Cerebellar nuclear complex (tissue), 1 donor: ENCODE measurements around the gene TENM4.
"Not testable (repeated sequence)": the region's sequence is repeated elsewhere in the genome, so short reads cannot be mapped to it uniquely, and the experiment has no call there.

ENCODE experiments used
- DNase-seq, 2 experiments: peaks; one replicate each; lab custom pipeline; 2025; lab: John Stamatoyannopoulos, UW

The TENM4 gene

DNA sequence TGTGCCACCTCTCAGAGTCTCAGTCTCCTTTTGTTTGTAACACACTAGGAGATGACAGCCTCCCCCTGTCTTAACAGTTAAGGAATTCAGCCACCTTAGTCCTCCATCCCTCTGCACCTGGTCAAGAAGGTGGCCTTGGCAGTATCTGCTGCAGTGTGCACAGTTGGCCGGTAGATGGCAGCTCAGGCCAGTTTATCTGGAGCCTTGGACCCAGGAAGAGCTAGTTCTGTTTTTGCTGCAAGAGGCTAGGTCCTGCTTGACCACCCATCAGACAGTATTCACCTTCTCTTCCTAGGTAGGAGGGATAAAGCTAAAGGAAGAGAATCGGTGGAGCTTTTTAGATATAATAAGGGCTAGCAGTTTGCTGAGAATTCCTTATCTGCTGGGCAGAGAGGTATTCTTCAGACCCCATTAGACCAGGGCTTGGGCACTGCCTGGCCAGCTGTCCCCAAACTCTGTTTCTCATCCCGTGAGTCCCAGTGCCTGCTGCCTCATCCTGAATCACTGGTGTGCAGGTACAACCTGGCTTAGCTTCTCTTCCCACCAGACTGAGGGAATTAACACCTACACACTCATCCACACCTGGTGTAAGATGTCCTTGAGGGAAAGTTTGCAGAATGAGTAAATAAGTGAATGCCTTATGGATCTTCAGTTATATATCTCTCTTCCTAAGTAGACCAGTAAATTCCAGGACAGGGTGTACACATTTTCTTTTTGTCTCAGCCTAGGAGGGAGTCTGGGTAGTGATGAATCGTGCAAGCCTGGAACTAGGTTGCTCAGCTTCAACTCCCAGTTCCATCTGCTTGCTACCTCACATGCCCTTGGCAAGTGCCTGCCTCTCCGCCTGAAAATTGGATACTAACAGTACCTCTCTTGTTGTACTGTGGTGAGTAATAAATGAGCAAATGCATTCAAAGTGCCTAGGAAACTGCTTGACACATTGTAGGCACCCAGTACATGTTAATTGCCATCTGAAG lies 795.3 kb downstream of the TENM4 start:
- peak in 1 of 2 experiments; percentile 31 for DNase-seq

DNA sequence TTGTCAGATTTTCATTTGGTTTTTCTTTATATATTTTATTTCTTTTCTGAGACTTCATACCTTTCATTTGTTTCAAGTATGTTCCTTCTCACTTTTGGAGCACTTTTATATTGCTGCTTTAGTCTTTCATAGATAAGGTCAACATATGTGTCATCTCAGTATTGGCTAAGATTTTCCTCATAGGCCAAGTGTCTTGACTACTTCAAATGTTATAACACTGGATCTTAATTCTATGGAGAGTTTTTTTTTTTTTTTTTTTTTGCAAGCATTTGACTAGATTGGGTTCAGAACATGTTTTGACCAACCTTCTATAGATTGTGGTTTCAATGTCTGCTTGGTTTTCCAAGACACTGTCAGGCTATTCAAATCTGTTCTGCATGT lies 797.2 kb downstream of the TENM4 start:
- DNase-seq = no peak

DNA sequence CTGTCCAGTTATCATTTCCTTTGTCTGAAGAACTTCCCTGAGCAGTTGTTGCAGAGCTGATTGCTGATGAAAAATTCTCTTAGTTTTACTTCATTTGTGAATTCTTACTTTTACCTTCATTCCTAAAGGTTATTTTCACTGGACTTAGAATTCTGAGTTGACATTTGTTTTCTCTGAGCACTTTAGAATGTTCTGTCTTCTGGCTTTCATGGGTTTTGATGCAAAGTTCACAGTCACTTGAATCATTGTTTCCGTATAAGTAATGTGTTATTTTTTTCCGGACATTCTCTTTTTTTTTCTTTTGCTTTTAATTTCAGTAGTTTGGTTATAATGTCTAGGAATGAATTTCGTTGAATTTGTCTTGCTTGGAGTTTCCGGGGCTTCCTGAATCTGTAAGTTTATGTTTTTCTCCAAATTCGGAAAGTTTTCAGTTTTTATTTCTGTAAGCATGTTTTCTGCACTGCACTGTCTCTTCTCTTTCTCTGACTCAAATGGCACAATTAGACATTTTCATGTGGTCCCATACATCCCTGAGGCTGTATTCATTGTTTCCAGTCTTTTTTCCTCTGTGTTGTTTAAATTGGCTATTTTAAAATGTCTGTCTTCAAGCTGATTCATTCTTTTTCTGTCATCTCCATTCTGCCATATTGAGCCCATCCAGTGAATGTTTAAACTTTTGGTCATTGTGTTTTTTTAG lies 797.7 kb downstream of the TENM4 start:
- no peak for DNase-seq

DNA sequence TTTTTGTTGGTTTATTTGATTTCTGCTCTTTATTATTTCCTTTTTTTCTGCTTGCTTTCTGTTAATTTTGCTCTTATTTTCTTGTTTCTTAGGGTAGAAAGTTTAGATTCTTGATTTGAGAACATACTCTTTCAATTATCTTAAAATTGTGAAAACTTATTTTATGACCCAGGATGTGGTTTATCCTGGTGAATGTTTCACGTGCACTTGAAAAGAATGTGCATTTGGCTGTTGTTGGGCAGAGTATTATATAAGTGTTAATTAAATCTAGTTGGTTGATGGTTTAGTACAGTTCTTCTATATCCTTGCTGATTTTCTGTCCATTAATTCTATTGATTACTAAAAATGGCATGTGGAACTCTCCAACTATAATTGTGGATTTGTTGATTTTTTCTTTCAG lies 799.3 kb downstream of the TENM4 start:
- no peak for DNase-seq

DNA sequence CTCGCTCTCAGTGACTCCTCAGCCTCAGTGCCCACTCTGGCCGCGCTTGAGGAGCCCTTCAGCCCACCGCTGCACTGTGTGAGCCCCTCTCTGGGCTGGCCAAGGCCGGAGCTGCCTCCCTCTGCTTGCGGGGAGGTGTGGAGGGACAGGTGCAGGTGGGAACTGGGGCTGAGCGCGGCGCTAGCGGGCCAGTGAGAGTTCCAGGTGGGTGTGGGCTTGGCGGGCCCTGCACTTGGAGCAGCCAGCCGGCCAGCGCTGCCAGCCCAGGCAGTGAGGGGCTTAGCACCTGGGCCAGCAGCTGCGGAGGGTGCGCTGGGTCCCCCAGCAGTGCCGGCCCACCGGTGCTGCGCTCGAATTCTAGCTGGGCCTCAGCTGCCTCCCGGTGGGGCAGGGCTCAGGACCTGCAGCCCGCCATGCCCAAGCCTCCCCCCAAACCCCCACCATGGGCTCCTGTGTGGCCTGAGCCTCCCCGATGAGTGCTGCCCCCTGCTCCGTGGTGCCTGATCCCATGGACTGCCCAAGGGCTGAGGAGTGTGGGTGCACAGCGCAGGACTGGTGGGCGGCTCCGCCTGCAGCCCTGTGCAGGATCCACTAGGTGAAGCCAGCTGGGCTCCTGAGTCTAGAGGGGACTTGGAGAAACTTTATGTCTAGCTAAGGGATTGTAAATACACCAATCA lies 802.0 kb downstream of the TENM4 start:
- no peak for DNase-seq

DNA sequence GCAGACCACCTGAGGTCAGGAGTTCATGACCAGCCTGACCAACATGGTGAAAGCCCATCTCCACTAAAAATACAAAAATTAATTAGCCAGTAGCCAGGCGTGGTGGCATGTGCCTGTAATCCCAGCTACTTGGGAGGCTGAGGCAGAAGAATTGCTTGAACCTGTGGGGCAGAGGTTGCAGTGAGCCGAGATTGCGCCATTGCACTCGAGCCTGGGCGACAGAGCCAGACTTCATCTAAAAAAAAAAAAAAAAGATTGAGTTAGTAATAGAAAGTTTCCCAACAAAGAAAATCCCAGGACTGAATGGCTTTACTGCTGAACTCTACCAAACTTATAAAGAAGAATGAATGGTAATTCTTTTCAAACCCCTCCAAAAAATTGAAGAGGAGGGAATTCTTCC lies 803.3 kb downstream of the TENM4 start:
- DNase-seq = not testable (repeated sequence)

DNA sequence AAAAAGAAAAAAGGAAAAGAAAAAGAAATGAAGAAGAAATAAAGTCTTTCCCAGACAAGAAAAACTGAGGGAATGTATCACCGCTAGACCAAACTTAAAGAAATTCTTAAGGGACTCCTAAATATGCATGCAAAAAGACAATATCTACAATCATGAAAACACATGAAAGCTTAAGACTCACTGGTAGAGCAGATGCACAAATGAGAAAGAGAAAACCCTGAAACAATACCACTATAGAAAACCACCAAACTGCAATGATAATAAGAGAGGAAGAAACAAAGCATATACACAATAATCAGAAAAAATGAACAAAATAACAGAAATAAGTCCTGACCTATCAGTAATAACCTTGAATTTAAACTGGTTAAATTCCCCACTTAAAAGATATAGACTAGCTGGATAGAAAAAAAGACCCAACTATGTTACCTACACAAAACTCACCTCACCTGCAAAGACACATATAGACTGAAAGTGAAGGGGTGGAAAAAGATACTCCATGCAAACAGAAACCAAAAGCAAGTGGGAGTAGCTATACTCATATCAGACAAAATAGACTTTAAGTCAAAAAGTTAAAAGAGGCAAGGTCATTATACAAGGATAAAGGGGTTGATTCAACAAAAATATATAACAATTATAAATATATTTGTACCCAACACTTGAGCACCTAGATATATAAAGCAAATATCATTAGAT lies 804.9 kb downstream of the TENM4 start:
- DNase-seq = no peak

DNA sequence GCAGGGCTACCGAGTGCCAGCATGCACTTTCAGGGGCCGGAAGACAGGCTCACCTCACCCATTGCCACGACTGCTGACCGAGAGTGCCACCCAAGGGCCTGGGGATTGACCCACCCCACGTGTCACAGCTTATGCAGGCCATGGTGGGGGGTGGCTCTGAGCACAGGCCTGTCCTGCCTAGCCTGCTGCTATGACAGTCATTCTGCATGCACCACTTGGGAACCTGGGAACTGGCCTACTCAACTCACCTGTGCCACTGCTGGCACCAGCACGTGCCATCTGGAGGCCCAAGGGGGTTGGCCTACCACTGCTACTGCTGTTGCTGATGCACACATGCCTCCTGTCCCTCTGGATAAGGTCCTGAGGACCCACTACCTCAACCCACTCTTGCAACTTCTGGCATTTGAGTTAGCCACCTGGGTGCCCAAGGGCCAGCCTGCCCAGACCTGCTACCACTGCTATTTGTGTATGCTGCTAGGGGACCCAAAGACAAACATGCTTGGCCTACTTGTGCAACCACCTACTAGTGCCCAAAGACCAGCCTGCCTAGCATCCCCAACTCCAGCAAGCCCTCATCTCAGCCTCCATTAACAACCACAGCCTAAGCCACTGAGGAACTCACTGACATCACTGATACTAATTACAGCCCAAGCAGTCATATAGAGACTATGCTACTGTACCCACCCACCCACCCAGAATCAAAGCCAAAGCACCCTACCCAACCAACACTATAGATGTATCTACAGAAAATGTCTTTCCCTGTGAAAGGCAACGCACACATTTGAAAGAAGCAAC lies 807.1 kb downstream of the TENM4 start:
- DNase-seq = no peak

DNA sequence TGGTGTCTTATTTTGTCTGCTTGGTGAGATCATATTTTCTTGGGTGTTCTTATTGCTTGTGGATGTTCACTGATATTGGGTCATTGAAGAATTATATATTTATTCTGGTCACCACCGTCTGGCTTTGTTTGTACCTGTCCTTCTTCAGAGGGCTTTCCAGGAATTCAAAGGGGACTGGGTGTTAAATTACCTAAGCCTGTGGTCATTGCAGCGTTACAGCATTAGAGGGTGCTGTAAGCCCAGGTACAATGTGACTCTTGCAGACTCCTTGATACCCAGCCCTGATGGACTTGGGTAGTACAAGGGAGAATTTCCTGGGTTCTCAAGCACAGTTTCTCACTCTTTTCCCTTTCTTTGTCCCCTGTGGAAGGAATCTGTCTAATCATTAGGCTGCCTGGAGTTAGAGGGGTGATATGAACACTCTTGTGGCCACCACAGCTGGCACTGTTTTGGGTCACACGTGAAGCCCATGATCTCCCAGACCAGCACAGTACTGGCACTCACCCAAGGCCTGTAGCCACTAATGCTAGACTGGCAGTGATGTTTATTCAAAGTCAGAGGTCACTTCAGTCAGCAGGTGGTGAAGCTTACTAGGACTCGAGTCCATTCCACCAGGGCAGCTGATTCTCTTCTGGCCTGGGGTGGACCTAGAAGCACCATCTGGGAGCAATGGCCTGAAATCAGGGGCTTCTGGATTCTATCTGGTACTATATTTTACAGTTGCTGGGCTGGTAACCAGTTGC lies 810.1 kb downstream of the TENM4 start:
- DNase-seq = no peak

DNA sequence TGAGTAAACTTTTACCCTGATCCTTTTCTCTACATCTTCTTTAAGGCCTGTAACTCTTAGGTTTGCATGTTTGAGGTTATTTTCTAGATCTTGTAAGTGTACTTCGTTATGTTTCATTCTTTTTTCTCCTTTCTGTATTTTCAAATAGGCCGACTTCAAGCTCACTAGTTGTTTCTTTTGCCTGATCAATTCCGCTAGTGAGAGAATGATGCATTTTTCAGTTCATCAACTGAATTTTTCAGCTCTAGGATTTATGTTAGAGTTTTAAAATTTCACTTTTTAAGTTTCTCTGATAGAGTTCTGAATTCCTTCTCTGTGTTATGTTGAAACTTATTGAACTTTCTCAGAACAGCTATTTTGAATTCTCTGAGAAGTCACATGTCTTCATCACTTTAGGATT lies 810.7 kb downstream of the TENM4 start:
- DNase-seq = no peak

DNA sequence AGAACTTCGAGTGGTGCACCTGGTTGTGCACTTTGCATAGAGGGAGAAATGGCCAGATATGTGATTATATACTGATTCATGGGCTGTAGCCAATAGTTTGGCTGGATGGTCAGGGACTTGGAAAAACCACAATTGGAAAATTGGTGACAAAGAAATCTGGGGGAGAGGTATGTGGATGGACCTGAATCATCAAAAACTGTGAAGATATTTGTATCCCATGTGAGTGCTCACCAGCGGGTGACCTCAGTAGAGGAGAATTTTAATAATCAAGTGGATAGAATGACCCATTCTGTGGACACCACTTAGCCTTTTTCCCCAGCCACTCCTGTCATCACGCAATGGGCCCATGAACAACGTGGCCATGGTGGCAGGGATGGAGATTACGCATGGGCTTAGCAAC lies 818.2 kb downstream of the TENM4 start:
- DNase-seq = no peak

DNA sequence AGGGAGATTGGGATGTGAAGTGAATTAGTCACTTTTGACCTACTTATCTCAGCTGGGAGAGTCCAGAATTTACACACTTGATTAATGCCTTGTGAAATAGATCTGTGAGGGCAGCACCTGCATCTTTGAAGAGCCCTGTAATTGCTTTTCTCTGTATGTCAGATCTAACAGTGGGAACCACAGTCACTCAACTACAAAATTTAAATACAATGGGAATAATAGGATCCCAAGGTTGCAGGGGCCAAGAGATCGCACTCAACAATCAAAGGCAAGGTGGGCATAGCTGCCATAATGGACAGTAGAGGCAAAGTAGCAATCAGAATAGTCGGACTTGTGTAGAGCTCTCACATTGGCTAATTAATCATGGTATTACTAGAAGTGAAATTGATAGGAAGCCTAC lies 820.7 kb downstream of the TENM4 start:
- no peak for DNase-seq

DNA sequence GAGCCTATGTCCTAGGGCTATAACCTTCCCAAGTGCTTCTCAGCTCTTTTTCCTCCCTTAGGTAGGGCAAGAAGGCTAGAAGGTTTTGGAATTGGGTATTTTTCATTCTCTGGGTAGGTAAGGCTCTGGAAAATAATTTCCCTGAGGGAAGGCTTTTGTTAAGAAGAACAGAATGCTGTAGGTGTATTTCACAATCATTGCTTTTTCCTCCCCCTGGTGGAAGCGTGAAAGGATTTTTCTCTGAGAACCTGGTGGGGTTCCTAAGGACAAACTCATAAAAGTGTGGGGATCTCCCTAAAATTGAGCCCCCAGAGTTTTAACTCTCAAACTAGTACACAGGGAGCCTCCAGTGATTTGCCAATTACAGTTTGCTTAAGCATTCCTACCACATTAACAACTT lies 825.1 kb downstream of the TENM4 start:
- no peak for DNase-seq

DNA sequence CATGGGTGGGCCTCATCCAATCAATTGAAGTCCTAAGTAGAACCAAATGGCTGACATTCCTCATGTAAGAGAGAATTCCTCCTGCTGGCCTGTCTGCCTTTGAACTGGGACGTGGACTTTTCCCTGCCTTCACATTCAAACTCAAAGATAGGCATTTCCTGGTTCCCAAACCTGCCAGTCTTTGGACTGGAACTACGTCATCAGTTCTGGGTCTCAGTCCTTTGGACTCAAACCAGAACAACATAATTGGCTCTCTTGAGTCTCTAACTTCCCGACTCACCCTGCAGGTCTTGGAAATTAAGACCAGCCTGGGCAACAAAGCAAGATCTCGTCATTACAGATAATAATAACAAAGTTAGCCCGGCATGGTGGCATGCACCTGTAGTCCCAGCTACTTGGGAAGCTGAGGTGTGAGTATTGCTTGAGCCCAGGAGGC lies 827.4 kb downstream of the TENM4 start:
- DNase-seq = no peak

DNA sequence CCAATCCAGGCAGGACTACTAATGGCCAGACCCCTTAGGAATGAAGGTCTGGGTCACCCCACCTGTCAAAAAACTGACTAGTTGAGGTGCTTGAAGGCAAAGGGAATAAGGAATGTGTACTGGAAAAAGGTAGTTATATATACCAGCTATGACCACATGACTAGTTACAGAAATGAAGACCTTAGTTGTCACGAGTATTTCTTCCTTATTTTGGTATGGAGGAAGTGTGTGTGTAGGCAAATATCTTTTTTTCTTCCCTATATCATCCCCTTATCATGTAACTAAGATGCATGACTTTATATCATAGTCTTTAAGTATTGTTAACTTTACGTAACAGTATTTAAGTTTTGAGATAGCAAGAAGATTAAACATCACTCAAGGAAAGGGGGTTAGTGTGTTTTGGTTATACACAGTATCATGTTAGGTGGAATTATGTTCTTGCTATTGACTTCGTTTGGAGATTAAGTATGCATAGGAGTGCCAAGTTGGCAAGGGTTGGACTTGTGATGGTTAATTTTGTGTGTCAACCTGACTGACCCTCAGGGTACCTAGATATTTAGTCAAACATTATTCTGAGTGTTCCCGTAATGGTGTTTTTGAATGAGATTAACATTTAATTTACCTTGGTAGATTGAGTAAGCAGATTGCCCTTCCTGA lies 828.0 kb downstream of the TENM4 start:
- DNase-seq = no peak

DNA sequence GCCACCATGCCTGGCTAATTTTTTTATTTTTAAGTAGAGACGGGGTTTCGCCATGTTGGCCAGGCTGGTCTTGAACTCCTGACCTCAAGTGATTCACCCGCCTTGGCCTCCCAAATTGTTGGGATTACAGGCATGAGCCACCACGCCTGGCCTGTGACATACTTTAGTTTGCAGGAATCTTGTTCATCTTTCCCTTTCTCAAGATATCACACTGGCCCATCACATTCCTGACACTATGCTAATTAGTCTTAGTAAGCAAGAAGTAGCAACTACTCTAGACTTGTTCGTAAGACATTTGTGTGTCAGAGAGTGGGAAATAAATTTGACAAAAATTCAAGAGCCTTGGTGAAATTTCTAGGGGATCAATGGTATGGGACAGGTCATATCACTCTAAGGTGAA lies 831.5 kb downstream of the TENM4 start:
- DNase-seq = not testable (repeated sequence)

DNA sequence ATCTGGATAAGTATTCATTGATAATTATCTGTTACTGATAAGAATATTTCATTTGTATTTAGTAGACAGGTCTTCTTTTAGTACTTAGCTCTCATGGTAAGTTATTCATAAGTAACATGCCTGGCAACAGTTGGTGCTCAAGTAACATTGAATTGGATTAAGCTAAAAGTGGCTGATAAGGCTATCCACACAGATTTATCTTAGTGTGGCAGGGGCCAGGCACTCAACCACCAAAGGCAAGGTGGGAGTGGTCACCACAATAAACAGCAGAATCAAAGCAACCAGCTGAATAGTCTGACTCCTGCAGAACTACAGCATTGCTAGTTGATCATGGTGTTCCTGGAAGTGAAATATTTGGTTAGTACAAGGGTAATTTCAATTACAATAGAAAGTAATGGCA lies 833.1 kb downstream of the TENM4 start:
- DNase-seq = no peak

DNA sequence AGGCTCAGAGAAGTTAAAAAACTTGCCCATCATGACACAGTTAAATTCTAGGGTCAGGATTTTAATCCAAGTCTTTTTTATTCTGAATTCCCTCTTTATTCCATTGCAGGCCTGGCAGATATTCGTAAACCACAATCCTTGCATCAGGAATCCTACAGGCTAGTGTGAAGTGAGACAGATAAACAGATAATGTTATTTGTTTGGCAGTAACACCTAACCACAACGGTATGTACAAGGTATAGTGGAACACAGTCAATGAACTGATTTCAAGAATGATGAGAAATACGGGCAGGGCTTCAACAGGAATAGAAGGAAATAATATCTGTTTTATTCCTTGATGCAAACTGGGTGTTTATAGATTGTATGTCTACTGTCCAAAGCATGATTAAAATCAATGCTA lies 834.2 kb downstream of the TENM4 start:
- DNase-seq = no peak

DNA sequence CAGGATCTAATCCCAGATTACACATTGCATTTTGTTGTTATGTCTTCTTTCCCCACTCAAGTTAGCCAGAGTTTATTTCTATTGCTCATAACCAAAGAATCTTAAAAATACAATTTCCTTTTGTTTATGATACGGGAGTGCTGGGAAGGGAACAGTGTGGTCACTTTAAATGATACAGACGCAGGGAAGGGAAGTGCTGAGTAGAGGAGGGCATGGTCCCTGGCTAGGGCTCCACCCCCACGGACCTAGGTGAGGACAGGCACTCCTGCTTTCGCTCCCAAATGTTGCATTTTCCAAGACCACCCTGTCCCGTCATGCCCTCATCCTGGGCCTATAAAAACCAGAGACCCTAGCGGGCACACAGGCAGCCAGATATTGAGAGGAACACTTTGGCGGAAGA lies 835.5 kb downstream of the TENM4 start:
- DNase-seq = no peak

DNA sequence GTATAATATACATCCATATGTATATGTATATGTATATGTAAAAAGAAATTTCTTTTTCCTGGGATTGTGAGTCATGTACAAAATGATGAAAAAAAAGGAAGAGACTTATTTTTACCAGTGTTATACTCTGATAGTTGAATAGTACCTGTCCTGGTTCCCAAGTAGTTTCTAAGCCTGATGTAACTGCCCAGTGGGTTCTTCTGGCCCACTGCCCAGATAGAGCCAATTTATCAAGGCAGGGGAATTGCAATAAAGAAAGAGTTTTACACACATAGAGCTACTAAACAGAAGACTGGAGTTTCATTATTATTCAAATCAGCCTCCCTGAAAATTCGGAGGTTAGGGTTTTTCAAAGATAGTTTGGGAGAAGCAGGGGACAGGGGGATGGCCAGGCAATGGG lies 837.0 kb downstream of the TENM4 start:
- no peak for DNase-seq
